Measurements from ENCODE around the gene SLC25A25. TPM values are rescaled to one million over a fixed set of nuclear protein-coding genes. Genes with fewer than 3 reads are reported as not detected.

SLC25A25 gene
- total and polyA plus RNA-seq, 2 donors (not counting 3 experiments of a cell fraction or from before 2014, with no cell fraction given) = 18.1 to 20.2 TPM

DNA sequence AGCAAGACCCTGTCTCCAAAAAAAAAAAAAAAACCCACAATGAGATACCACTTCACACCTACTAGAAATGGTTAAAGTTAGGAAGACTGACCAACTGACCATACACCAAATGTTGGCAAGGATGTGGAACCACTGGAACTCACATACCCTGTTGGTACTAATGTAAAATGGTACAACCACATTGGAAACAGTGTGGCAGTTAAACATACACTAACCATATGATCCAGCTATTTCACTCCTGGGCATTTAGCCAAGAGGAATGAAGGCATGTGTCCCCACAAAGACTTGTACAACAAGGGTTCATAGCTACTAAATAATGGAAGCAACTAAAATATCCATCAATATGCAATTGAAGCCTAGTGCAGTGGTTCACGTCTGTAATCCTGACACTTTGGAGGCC, 22.2 kb upstream of the SLC25A25 start:
- CTCF ChIA-PET = interaction anchor here (0.6 to 4.5 kb wide), 4 partner anchors 11 to 72 kb away, joined by 3 to 25 read pairs (median 6); partner anchors contain the start of gene NAIF1
- peak; percentile 73 for FAIRE-seq

DNA sequence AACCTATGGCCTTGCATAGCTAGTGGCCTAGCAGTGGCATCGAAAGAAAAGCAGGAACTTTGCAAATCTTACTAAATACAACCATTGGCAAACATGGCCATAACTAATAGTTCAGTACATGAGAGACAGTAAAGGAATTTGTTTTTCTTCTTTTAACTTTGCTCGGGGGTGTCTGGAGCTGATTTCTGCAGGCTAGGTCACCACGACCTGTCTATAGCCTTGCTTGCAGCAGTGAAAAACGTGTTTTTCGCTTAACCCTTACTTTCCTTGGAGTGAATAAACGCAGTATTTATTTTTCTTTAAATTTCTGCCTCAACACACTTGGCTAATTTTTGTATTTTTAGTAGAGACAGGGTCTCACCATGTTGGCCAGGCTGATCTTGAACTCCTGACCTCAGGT, 20.8 kb upstream of the SLC25A25 start:
- Histone ChIP-seq H3K4me3 (replicated peaks in 1 of 3; ENCODE audit: insufficient read depth in 1 of 3, low read depth in 1 of 3, low read length in 3 of 3) (no peak overlapping the region), H4K20me1 (replicated peaks; ENCODE audit: control insufficient read depth, extremely low read depth, insufficient read depth, low read length) (no peaks in the 10 kb centered on the region), H3K27ac (ENCODE audit: insufficient read depth, low read depth, low read length) (no peak overlapping the region), H3K4me2 (ENCODE audit: insufficient read depth, low read length) (no peak overlapping the region), H3K9me1 (replicated peaks; ENCODE audit: control insufficient read depth, extremely low read depth, insufficient read depth, low read length) (no peaks in the 10 kb centered on the region), H3K79me2 (ENCODE audit: control insufficient read depth, insufficient read depth, low read length) (no peaks in the 10 kb centered on the region), H3K9me3 (replicated peaks; ENCODE audit: control insufficient read depth, insufficient read depth, low read length) (no peaks in the 10 kb centered on the region), H3K36me3 (ENCODE audit: control insufficient read depth in 2 of 2, extremely low read depth in 1 of 2, insufficient read depth in 2 of 2, low read length in 2 of 2) (no peaks in the 10 kb centered on the region), H2AFZ (ENCODE audit: low read depth, low read length) (no peak overlapping the region), H3K27me3 (ENCODE audit: control insufficient read depth in 2 of 2, insufficient read depth in 2 of 2, low read length in 2 of 2) (no peaks in the 10 kb centered on the region), H3K4me1 (ENCODE audit: control insufficient read depth, extremely low read depth, insufficient read depth, low read length) (no peaks in the 10 kb centered on the region), H3K9ac (replicated peaks; ENCODE audit: extremely low read depth, insufficient read depth, low read length) (no peak overlapping the region)
- ChIA-PET CTCF (interaction anchor here (0.9 to 4.5 kb wide), 5 partner anchors 9 to 104 kb away, joined by 3 to 25 read pairs (median 7); no protein-coding TSS in a partner anchor), POLR2A (no interaction called here)
- TF ChIP-seq, protein P1, sequence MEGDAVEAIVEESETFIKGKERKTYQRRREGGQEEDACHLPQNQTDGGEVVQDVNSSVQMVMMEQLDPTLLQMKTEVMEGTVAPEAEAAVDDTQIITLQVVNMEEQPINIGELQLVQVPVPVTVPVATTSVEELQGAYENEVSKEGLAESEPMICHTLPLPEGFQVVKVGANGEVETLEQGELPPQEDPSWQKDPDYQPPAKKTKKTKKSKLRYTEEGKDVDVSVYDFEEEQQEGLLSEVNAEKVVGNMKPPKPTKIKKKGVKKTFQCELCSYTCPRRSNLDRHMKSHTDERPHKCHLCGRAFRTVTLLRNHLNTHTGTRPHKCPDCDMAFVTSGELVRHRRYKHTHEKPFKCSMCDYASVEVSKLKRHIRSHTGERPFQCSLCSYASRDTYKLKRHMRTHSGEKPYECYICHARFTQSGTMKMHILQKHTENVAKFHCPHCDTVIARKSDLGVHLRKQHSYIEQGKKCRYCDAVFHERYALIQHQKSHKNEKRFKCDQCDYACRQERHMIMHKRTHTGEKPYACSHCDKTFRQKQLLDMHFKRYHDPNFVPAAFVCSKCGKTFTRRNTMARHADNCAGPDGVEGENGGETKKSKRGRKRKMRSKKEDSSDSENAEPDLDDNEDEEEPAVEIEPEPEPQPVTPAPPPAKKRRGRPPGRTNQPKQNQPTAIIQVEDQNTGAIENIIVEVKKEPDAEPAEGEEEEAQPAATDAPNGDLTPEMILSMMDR (IDR thresholded peaks at IDR 0.05; ENCODE audit: extremely low read depth in 1 of 2, insufficient read depth in 1 of 2, low read depth in 1 of 2, low read length in 2 of 2) = no peak
- TF ChIP-seq MYC (IDR thresholded peaks at IDR 0.05; ENCODE audit: low read depth, low read length) (no peak), FOS (IDR thresholded peaks at IDR 0.05; ENCODE audit: borderline replicate concordance, insufficient read depth, low read length) (no peak), EZH2 (IDR thresholded peaks at IDR 0.05; ENCODE audit: borderline replicate concordance, low read depth, low read length, severe bottlenecking) (no peak), GATA2 (IDR thresholded peaks at IDR 0.05; ENCODE audit: insufficient read depth, insufficient read length, low read depth, low read length) (no peak), POLR2A (IDR thresholded peaks at IDR 0.05; ENCODE audit: low read depth, low read length) (no peak), JUN (IDR thresholded peaks at IDR 0.05; ENCODE audit: borderline replicate concordance, insufficient read depth, insufficient read length, low read depth) (no peak), POLR2AphosphoS5 (IDR thresholded peaks at IDR 0.05; ENCODE audit: insufficient read depth, low read depth, low read length) (no peak)
- TF ChIP-seq, protein P2, sequence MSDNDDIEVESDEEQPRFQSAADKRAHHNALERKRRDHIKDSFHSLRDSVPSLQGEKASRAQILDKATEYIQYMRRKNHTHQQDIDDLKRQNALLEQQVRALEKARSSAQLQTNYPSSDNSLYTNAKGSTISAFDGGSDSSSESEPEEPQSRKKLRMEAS (IDR thresholded peaks at IDR 0.05; ENCODE audit: insufficient read depth, insufficient read length) = no peak
- FAIRE-seq = no peak
- DNase-seq (ENCODE audit: low read depth, low spot score) = no peak
- intact Hi-C loops (cut with micrococcal nuclease) = no loop called here
- BruUV-seq (replicated peaks) = no TSS peak
- dilution Hi-C loops (cut with MboI; ENCODE audit: extremely low pct_ligation_motif_present, low sequenced_read_pairs) = no loop called here

More for the DNA sequence above, 22.2 kb upstream of the SLC25A25 start:
- H3K4me3 ChIP-seq (replicated peaks in 1 of 3; ENCODE audit: insufficient read depth in 1 of 3, low read depth in 1 of 3, low read length in 3 of 3) = no peak overlapping the region
- peaks cover 2 to 3% of the 10 kb centered on the region in 2 experiments for H3K27me3 ChIP-seq (ENCODE audit: control insufficient read depth in 2 of 2, insufficient read depth in 2 of 2, low read length in 2 of 2)
- POLR2A ChIA-PET = interaction anchor here (0.6 kb wide), 2 partner anchors 21 to 63 kb away, joined by 3 read pairs; partner anchors contain the start of gene NAIF1
- no peak for TF ChIP-seq GATA2 (IDR thresholded peaks at IDR 0.05; ENCODE audit: insufficient read depth, insufficient read length, low read depth, low read length)
- TF ChIP-seq EZH2 (IDR thresholded peaks at IDR 0.05; ENCODE audit: borderline replicate concordance, low read depth, low read length, severe bottlenecking) = no peak
- no peak for TF ChIP-seq MYC (IDR thresholded peaks at IDR 0.05; ENCODE audit: low read depth, low read length)
- TF ChIP-seq, protein P2 (IDR thresholded peaks at IDR 0.05; ENCODE audit: insufficient read depth, insufficient read length) = no peak
- BruUV-seq (replicated peaks) = no TSS peak
- H3K9ac ChIP-seq (replicated peaks; ENCODE audit: extremely low read depth, insufficient read depth, low read length) = no peak overlapping the region
- H4K20me1 ChIP-seq (replicated peaks; ENCODE audit: control insufficient read depth, extremely low read depth, insufficient read depth, low read length) = no peaks in the 10 kb centered on the region
- no peaks in the 10 kb centered on the region for H3K4me1 ChIP-seq (ENCODE audit: control insufficient read depth, extremely low read depth, insufficient read depth, low read length)
- H3K9me3 ChIP-seq (replicated peaks; ENCODE audit: control insufficient read depth, insufficient read depth, low read length) = no peaks in the 10 kb centered on the region
- H3K36me3 ChIP-seq (ENCODE audit: control insufficient read depth in 2 of 2, extremely low read depth in 1 of 2, insufficient read depth in 2 of 2, low read length in 2 of 2) = no peaks in the 10 kb centered on the region
- no peaks in the 10 kb centered on the region for H3K9me1 ChIP-seq (replicated peaks; ENCODE audit: control insufficient read depth, extremely low read depth, insufficient read depth, low read length)
- H3K4me2 ChIP-seq (ENCODE audit: insufficient read depth, low read length) = no peak overlapping the region
- intact Hi-C loops (cut with micrococcal nuclease) = no loop called here
- DNase-seq (ENCODE audit: low read depth, low spot score) = no peak
- no peak overlapping the region for H2AFZ ChIP-seq (ENCODE audit: low read depth, low read length)
- no peak overlapping the region for H3K27ac ChIP-seq (ENCODE audit: insufficient read depth, low read depth, low read length)
- H3K79me2 ChIP-seq (ENCODE audit: control insufficient read depth, insufficient read depth, low read length) = no peaks in the 10 kb centered on the region
- dilution Hi-C loops (cut with MboI; ENCODE audit: extremely low pct_ligation_motif_present, low sequenced_read_pairs) = no loop called here

Data from endothelial cell of umbilical vein (primary cell).